Posterior cingulate gyrus (tissue), 11 donors: Measurements from ENCODE around the gene RIBC2.

Experiments
- DNase-seq, 10 donors: peaks; one replicate each; pipeline versions ENCODE4 v3.0.0 to v3.0.0-alpha.2; 2020 to 2021; ENCODE audit warnings: mixed read lengths in 3 of 10
- intact Hi-C: fragments of 100-400 bp; cut with DNase I; formaldehyde crosslinking; loops from one replicate; pipeline ENCODE4 v1.15.1; 2023

Gene RIBC2

DNA sequence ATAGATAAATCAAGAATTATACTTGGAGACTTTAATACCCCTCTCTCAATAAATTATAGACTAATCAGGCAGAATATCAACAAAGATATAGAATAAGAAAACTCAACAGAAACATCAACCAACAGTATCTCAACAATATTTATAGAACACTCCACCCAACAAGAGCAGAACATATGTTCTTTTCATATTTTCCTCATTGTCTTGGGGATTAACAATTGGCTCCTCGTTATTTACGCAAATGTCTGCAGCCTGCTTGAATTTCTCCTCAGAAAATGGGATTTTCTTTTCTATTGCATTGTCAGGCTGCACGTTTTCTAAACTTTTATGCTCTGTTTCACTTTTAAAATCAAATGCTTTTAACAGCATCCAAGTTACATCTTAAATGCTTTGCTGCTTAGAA, 52.1 kb downstream of the RIBC2 start:
- intact Hi-C loops, result no loop called here

DNA sequence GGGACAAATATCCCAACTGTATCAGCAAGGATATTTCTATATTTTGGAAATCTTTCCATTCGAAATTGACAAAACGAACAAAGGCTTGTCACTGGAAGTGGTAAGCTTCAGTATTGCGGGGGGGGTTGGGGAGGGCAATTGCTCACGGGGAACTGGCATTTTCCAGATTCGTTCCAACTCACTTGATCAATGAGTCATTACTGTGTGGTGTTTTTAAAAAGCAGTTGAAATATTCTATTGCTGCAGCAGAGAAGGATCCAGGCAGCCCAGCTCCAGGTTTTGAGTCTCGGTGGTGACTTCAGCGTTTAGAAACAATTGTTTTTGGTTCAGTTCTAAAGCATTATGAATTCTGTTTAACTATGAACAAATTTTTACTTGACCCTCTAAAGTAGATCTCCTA, 55.4 kb downstream of the RIBC2 start:
- no peak for DNase-seq
- intact Hi-C loops, result no loop called here

More for the DNA sequence above, 52.1 kb downstream of the RIBC2 start:
- DNase-seq, result no peak

- peak in 1 of 10 donors; percentile 4 for DNase-seq
- intact Hi-C loops, result no loop called here
Measured at GRCh38 chr22:45469281-45470073, 56.0 kb downstream of the RIBC2 start.

- DNase-seq, result peak in 3 of 10 donors; percentile 16 to 52 (median 47)
- intact Hi-C loops, result no loop called here
Measured at GRCh38 chr22:45470871-45471270, 57.4 kb downstream of the RIBC2 start.

DNA sequence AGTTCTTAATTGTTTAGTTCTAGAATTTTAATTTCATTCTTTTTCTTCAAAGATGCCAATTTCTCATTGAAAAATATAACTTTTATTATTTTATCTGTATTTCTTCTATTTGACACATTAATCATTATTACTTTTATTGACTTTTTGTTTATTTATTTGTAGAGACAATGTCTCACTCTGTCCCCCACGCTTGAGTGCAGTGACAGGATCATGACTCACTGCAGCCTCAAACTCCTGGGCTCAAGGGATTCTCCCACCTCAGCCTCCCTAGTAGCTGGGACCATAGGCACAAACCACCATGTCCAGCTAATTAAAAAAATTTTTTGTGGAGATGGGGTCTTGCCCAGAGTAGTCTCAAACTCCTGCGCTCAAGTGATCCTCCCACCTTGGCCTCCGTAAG, 58.9 kb downstream of the RIBC2 start:
- intact Hi-C loops, result no loop called here
- no peak for DNase-seq

- DNase-seq, result peak in 2 of 10 donors; percentile 47 to 50
- intact Hi-C loops, result no loop called here
Measured at GRCh38 chr22:45473626-45474237, 60.2 kb downstream of the RIBC2 start.

GRCh38 chr22:45475063-45475747, 61.7 kb downstream of the RIBC2 start:
- intact Hi-C loops, result no loop called here
- peak in 1 of 10 donors; percentile 22 for DNase-seq

GRCh38 chr22:45475851-45476514, 62.5 kb downstream of the RIBC2 start:
- intact Hi-C loops, result no loop called here
- DNase-seq, result peak in 1 of 10 donors; percentile 53

- intact Hi-C loops, result no loop called here
Measured at GRCh38 chr22:45476814-45477213, 63.3 kb downstream of the RIBC2 start.

DNA sequence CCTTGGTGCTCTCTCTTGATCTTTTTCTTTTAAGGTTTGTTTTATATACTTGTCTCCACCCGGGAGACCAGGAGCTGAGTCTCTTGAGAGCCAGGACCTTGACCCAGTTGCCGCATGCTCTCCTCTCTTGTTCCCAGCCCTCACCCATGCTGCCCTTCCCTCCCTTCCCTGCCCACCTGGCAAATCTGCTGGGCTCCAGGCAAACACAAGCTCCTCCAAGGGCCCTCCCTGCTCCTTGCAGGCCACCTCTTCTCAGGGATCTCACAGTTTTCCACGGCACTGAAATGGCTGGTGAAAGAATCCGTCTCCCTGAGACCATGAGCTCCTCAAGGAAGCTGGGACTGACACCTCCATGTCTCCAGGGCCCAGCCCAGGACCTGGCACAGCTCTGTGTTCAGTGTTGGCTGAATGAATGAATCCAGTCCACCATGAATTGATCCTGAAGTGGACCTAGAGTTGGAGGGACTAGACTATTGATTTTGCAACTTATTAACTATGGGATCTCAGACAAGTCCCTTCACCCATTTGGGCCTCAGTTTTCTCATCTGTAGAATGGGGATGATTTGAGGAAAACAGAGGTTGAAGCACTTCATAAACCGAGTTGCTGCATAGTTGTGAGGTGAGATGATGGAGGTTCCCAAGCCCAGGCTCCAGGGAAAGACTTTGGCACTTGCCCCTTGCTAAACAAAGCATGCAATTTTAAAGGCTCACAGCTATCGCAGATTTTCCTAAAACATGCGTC, 64.0 kb downstream of the RIBC2 start:
- DNase-seq, result peak in 1 of 10 donors; percentile 50
- intact Hi-C loops, result no loop called here

More at GRCh38 chr22:45476814-45477213, 63.3 kb downstream of the RIBC2 start:
- peak in 1 of 10 donors; percentile 16 for DNase-seq

- intact Hi-C loops, result no loop called here
- peak in 1 of 10 donors; percentile 30 for DNase-seq
Measured at GRCh38 chr22:45478108-45478771, 64.7 kb downstream of the RIBC2 start.

DNA sequence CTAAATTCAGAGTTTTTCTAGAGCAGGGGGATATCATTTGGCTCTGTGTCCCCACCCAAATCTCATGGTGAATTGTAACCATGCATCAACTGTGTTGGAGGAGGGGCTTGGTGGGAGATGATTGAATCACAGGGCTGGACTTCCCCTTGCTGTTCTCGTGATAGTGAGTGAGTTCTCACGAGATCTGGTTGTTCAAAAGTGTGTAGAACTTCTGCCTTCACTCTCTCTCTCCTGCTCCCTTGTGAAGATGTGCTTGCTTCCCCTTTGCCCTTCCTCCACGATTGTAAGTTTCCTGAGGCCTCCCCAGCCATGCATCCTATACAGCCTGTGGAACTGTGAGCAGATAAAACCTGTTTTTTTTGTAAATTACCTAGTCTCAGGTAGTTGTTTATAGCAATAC, 67.2 kb downstream of the RIBC2 start:
- intact Hi-C loops, result no loop called here
- DNase-seq, result no peak

DNA sequence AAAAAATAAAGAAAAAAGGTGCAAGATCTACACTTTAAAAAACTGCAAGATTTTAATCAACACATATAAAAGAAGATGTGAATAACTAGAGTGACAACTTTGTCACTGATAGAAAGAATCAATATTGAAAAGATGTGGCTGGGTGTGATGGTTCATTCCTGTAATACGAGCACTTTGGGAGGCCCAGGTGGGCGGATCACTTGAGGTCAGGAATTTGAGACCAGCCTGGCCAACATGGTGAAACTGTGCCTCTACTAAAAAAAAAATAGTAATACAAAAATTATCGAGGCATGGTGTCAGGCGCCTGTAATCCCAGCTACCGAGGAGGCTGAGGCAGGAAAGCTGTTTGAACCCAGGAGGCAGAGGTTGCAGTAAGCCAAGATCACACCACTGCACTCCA, 68.2 kb downstream of the RIBC2 start:
- intact Hi-C loops, result no loop called here
- peak in 1 of 10 donors; percentile 37 for DNase-seq
